GM19099 (cell line): ENCODE results near the gene DDHD1.

Experiments
- POLR2A ChIP-seq: IDR thresholded peaks from 3 replicates; pipeline ENCODE4 v1.6.1; 2011; ENCODE audit warnings: low read depth; ENCODE audit not compliant: insufficient read length; ENCODE audit errors: extremely low read depth

Gene DDHD1

GRCh38 chr14:53161758-53162435, 8.8 kb upstream of the DDHD1 start:
- no peak for TF ChIP-seq POLR2A

GRCh38 chr14:53156238-53156637, 3.1 kb upstream of the DDHD1 start:
- no peak for TF ChIP-seq POLR2A

GRCh38 chr14:53153702-53154112, 584 bp upstream of the DDHD1 start:
- TF ChIP-seq POLR2A: no peak

GRCh38 chr14:53152184-53152886, 788 bp downstream of the DDHD1 start:
- peak; percentile 62 for TF ChIP-seq POLR2A

- no peak for TF ChIP-seq POLR2A
Observed at GRCh38 chr14:53151523-53152183, 1.5 kb downstream of the DDHD1 start.

- TF ChIP-seq POLR2A: no peak
Observed at GRCh38 chr14:53149668-53150316, 3.3 kb downstream of the DDHD1 start.

GRCh38 chr14:53148671-53149070, 4.5 kb downstream of the DDHD1 start:
- TF ChIP-seq POLR2A: no peak

- TF ChIP-seq POLR2A: no peak
Observed at GRCh38 chr14:53147893-53148292, 5.2 kb downstream of the DDHD1 start.

- no peak for TF ChIP-seq POLR2A
Observed at GRCh38 chr14:53147208-53147607, 5.9 kb downstream of the DDHD1 start.

GRCh38 chr14:53146739-53147138, 6.4 kb downstream of the DDHD1 start:
- no peak for TF ChIP-seq POLR2A

- no peak for TF ChIP-seq POLR2A
Observed at GRCh38 chr14:53144244-53144643, 8.9 kb downstream of the DDHD1 start.

- no peak for TF ChIP-seq POLR2A
Observed at GRCh38 chr14:53140585-53140984, 12.5 kb downstream of the DDHD1 start.

- no peak for TF ChIP-seq POLR2A
Observed at GRCh38 chr14:53137568-53138203, 15.4 kb downstream of the DDHD1 start.

GRCh38 chr14:53128303-53129028, 24.7 kb downstream of the DDHD1 start:
- TF ChIP-seq POLR2A: no peak

- no peak for TF ChIP-seq POLR2A
Observed at GRCh38 chr14:53127832-53128231, 25.3 kb downstream of the DDHD1 start.

GRCh38 chr14:53127151-53127550, 26.0 kb downstream of the DDHD1 start:
- no peak for TF ChIP-seq POLR2A
